HepG2 (cell line): Measurements from ENCODE around the gene MIER1.

Experiments
- EZH2 ChIP-seq: conservative IDR thresholded peaks from 2 replicates; pipeline ENCODE4 v1.6.1; 2012; ENCODE audit warnings: mild to moderate bottlenecking, low read depth, low read length, moderate library complexity
- FOXC1 ChIP-seq: sonication (generic); formaldehyde crosslinking; IDR thresholded peaks from 2 replicates; pipeline ENCODE4 v1.8.0; 2022; ENCODE audit warnings: mild to moderate bottlenecking, missing genetic modification reagents, borderline replicate concordance
- HHEX ChIP-seq: IDR thresholded peaks from 2 replicates; pipeline ENCODE4 v1.6.1; 2016; ENCODE audit warnings: control low read depth
- HOXA7 ChIP-seq: sonication (generic); formaldehyde crosslinking; IDR thresholded peaks from 2 replicates; pipeline ENCODE4 v1.8.1; 2022; ENCODE audit warnings: mild to moderate bottlenecking, missing genetic modification reagents, moderate library complexity
- MYC ChIP-seq: sonication (generic); formaldehyde crosslinking; IDR thresholded peaks from 2 replicates; pipeline ENCODE4 v1.9.0; 2021; ENCODE audit warnings: missing genetic modification reagents, borderline replicate concordance
- RELA ChIP-seq: sonication (generic); formaldehyde crosslinking; IDR thresholded peaks from 2 replicates; pipeline ENCODE4 v1.4.0; 2020; ENCODE audit warnings: missing genetic modification reagents
- SIX4 ChIP-seq: sonication (generic); formaldehyde crosslinking; IDR thresholded peaks from 2 replicates; pipeline ENCODE4 v1.4.0; 2020; ENCODE audit warnings: missing genetic modification reagents
- SP4 ChIP-seq: sonication (generic); formaldehyde crosslinking; IDR thresholded peaks from 2 replicates; pipeline ENCODE4 v1.8.1; 2023; ENCODE audit warnings: mild to moderate bottlenecking, missing genetic modification reagents
- ZBTB8A ChIP-seq: sonication (generic); formaldehyde crosslinking; IDR thresholded peaks from 2 replicates; pipeline ENCODE4 v1.4.0; 2020; ENCODE audit warnings: mild to moderate bottlenecking, low read depth, missing genetic modification reagents, borderline replicate concordance
- ZNF136 ChIP-seq: sonication (generic); formaldehyde crosslinking; IDR thresholded peaks from 2 replicates; pipeline ENCODE4 v1.8.1; 2022; ENCODE audit warnings: low read depth, mild to moderate bottlenecking, moderate library complexity, missing genetic modification reagents
- TF ChIP-seq, protein P1 (sequence below), 2 experiments: sonication (generic) in 1 of 2; formaldehyde crosslinking in 1 of 2; IDR thresholded peaks; 2 replicates each; pipeline versions ENCODE4 v1.4.0 to v1.6.1; 2018 to 2020; ENCODE audit warnings: missing genetic modification reagents in 2 of 2, borderline replicate concordance in 1 of 2, low read depth in 1 of 2, mild to moderate bottlenecking in 1 of 2, missing biosample characterization in 1 of 2

DNA sequence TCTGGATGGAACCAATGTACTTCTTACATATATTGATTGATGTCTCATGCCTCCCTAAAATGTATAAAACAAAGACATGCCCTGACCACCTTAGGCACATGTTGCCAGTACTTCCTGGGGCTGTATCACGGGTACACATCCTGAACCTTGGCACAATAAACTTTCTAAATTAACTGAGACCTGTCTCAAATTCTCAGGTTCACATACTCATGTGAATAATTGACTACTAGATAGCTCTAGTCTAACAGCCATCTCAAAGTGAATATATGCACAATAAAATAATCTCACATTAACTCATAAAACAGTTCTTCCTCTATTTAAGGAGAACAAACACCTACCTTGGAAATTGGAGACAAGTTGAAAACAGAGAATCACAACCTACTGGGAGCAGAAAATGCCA lies 5.7 kb upstream of the MIER1 start:
- no peak for TF ChIP-seq SIX4 (CRISPR knock-in tag)
- TF ChIP-seq ZNF136 (CRISPR knock-in tag), result no peak
- TF ChIP-seq HOXA7, result no peak
- TF ChIP-seq ZBTB8A, result no peak
- TF ChIP-seq EZH2, result no peak
- no peak for TF ChIP-seq MYC (CRISPR knock-in tag)
- no peak for TF ChIP-seq FOXC1 (CRISPR knock-in tag)
- no peak for TF ChIP-seq SP4
- no peak for TF ChIP-seq HHEX (CRISPR knock-in tag)
- TF ChIP-seq, protein P1, sequence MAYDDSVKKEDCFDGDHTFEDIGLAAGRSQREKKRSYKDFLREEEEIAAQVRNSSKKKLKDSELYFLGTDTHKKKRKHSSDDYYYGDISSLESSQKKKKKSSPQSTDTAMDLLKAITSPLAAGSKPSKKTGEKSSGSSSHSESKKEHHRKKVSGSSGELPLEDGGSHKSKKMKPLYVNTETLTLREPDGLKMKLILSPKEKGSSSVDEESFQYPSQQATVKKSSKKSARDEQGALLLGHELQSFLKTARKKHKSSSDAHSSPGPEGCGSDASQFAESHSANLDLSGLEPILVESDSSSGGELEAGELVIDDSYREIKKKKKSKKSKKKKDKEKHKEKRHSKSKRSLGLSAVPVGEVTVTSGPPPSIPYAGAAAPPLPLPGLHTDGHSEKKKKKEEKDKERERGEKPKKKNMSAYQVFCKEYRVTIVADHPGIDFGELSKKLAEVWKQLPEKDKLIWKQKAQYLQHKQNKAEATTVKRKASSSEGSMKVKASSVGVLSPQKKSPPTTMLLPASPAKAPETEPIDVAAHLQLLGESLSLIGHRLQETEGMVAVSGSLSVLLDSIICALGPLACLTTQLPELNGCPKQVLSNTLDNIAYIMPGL (CRISPR knock-in tag; IDR thresholded peaks at IDR 0.05; ENCODE audit: borderline replicate concordance in 1 of 2, low read depth in 1 of 2), result no peak
- no peak for TF ChIP-seq RELA (CRISPR knock-in tag)
